Heart left ventricle (tissue), 13 donors: ENCODE results near the gene NDUFV1.

Experiments used
- POLR2A ChIP-seq, 2 donors: fragments of 450-650 bp; IDR thresholded peaks; one replicate each; pipeline ENCODE4 v1.6.1; 2017; ENCODE audit warnings: antibody characterized with exemption in 2 of 2, mild to moderate bottlenecking in 2 of 2, moderate library complexity in 2 of 2
- TF ChIP-seq, protein P1 (sequence below), 12 donors: fragments of 200-600 bp; sonication (generic) in 4 of 12; IDR thresholded peaks; one replicate each; pipeline versions ENCODE4 v1.5.0 to v1.8.0; 2018 to 2022; ENCODE audit warnings: antibody characterized with exemption in 12 of 12, mild to moderate bottlenecking in 5 of 12
- donor health status: ischemic (EF 13 %, LVEDD 7.1; RV severe dilation, severe dysfunction).
- donor health status: DM: no; HTN: yes; CAD: no.
- donor health status: DM: no; HTN: no; CAD: no.
- donor health status: ischemic (EF 25% LVEDD 6.9; RV normal size, moderate dysfunction).
- donor health status: ischemic (EF 25% LVEDD 5.7; RV mildly dilated, moderate dysfunction).
- donor health status: ischemic (EF 35%, LVEDD 5.7; RV mildly dilated, moderate dysfunction).
- donor health status: nonischemic (EF 11% LVEDD 7.7; RV severe dilation, severe dysfunction).
- donor health status: DM: yes; HTN: yes; CAD: no.
- donor health status: PGD.
- donor health status: ischemic (EF 29% LVEDD 5.4; RV normal size, mild dysfunction).
- donor health status: nonischemic (EF 23%, LVEDD 6.1; RV moderate dilation, normal function).

DNA sequence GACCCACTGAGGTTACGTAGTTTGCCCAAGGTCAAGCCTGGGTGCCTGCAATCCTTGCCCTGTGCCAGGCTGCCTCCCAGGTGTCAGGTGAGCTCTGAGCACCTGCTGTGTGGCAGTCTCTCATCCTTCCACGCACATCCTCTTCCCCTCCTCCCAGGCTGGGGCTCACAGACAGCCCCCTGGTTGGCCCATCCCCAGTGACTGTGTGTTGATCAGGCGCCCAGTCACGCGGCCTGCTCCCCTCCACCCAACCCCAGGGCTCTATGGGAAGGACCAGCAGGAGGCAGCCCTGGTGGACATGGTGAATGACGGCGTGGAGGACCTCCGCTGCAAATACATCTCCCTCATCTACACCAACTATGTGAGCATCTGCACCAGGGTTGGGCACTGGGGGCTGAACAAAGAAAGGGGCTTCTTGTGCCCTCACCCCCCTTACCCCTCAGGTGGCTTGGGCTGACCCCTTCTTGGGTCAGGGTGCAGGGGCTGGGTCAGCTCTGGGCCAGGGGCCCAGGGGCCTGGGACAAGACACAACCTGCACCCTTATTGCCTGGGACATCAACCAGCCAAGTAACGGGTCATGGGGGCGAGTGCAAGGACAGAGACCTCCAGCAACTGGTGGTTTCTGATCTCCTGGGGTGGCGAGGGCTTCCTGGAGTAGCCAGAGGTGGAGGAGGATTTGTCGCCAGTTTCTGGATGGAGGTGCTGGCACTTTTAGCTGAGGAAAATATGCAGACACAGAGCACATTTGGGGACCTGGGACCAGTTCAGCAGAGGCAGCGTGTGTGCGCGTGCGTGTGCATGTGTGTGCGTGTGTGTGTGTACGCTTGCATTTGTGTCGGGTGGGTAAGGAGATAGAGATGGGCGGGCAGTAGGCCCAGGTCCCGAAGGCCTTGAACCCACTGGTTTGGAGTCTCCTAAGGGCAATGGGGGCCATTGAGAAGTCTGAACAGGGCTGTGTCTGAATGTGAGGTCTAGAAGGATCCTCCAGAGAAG lies 21.6 kb upstream of the NDUFV1 start:
- TF ChIP-seq, protein P1, sequence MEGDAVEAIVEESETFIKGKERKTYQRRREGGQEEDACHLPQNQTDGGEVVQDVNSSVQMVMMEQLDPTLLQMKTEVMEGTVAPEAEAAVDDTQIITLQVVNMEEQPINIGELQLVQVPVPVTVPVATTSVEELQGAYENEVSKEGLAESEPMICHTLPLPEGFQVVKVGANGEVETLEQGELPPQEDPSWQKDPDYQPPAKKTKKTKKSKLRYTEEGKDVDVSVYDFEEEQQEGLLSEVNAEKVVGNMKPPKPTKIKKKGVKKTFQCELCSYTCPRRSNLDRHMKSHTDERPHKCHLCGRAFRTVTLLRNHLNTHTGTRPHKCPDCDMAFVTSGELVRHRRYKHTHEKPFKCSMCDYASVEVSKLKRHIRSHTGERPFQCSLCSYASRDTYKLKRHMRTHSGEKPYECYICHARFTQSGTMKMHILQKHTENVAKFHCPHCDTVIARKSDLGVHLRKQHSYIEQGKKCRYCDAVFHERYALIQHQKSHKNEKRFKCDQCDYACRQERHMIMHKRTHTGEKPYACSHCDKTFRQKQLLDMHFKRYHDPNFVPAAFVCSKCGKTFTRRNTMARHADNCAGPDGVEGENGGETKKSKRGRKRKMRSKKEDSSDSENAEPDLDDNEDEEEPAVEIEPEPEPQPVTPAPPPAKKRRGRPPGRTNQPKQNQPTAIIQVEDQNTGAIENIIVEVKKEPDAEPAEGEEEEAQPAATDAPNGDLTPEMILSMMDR (IDR thresholded peaks at IDR 0.05) = no peak
- TF ChIP-seq POLR2A (IDR thresholded peaks at IDR 0.05) = no peak
